ENCODE data around the gene GLCCI1. TPM values are rescaled to one million over a fixed set of nuclear protein-coding genes. Genes with fewer than 3 reads are reported as not detected.

Gene GLCCI1
- total RNA-seq = 8.6 TPM
- long read RNA-seq, full-length matches to known transcripts = 3 of 5 reads
- long read RNA-seq, partial matches to known transcripts = 0 of 5 reads
- long read RNA-seq, other reads (novel, unspliced or antisense) = 2 of 5 reads

- ATAC-seq (peak; percentile 99), DNase-seq (peak; percentile 96)
- intact Hi-C loops (cut with micrococcal nuclease) = no loop called here
These were observed at the start of gene GLCCI1 for GRCh38 chr7:7968544-7969305. Gene GLCCI1, plus strand, starts transcription at chr7:7968796. Its CDS starts 555 bp downstream, at chr7:7969351.

DNA sequence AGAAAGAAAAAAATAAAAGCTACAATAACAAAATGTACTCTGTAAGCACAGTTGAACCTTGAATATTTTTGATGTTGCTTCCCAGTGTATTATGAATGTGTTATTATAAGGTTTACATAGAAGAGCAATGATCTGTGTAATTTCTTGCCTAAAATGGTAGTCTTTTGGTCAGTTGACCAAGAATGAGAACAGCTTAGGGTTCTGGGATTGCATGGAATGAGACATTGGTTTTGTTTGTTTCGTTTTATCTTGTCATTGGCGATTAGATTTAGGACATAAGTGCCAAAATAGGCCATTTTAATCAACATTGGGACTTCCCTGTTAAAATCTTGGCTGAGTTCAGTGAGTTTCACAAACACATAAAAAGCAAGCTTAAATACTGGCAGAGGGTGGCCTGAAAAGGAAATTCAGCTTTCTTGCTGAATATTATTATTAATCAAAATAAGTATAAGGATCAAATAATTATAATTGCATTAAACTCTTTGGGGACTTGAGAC lies 49.1 kb upstream of the GLCCI1 start:
- DNase-seq (no peak), ATAC-seq (no peak)
- intact Hi-C loops (cut with micrococcal nuclease) = no loop called here

GRCh38 chr7:7920056-7920455 lies 48.5 kb upstream of the GLCCI1 start:
- no peak for DNase-seq
- ATAC-seq = no peak
- intact Hi-C loops (cut with micrococcal nuclease) = no loop called here

DNA sequence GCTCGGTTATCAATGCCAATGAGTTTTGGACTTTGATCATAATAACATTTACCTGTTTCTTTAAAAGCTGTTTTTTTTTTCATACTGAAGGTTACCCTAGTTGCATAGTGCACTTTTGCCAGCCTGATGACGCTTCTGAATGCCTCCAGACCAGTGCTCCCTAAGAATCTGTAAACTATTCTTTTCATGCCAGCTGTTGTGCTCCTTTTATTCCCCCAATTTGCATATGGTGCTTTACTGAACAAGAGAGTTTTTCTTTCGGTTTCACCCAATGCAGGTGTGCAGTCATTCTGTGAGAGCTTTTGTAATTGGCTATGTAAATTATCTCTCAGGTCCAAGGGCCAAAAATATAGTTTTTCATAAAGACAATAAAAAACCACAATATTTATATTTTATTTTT lies 48.1 kb upstream of the GLCCI1 start:
- no peak for DNase-seq
- intact Hi-C loops (cut with micrococcal nuclease) = no loop called here
- no peak for ATAC-seq

DNA sequence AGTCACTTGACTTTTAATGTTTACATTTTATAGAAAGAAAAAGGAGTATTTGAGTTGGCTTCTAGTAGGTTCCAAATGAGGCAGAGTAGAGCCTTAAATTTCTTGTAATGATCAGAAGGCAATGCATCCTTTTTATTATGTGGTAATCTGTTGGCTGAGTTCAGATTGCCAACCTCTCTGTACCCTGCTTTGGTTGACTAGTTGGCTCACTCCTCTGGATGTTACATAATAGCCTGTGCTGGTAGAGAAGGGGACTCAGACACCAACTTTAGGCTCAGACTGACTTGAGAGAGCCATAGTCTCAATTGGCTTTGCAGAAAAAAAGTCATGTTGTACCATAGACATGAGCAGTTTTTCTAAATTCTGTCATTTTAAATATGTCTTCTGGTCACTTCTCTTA lies 46.8 kb upstream of the GLCCI1 start:
- ATAC-seq = no peak

DNA sequence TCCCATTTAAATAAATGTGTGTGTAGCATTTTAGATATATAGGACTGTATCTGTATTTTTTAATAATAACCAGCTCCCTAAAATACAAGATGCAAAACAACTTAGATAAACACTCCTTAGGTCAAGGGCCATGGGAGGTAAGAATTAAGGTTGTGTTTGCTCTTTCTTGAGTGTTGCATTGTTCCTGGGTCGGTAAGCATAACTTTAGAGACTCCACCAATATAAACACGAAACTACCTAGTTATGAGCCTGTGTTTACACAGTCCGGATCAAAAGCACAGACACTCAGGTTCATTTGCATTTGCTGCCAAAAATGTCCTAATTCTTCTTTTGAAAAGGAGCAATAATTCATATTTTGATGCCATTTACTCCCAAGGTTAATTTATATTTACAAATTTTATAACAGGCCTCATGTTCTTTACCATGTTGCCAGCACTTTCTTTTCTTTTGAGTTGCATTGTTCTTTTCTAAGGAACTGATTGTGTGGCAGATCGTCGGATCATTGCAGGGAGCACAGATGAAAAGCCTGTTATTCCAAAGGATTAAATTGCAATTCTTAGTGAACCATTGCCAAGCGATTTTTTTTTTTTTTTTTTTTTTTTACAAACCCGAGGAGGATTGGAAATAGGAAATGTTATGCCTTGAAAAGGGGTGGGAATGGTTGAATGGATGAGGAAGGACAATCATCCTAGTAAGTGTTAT lies 45.8 kb upstream of the GLCCI1 start:
- intact Hi-C loops (cut with micrococcal nuclease) = no loop called here
- ATAC-seq (no peak), DNase-seq (no peak)

More for the DNA sequence above, 46.8 kb upstream of the GLCCI1 start:
- intact Hi-C loops (cut with micrococcal nuclease) = no loop called here
- DNase-seq = no peak

- DNase-seq (no peak), ATAC-seq (no peak)
- intact Hi-C loops (cut with micrococcal nuclease) = no loop called here
These were observed 44.8 kb upstream of the GLCCI1 start for GRCh38 chr7:7923818-7924217.

- ATAC-seq = no peak
- DNase-seq = no peak
- intact Hi-C loops (cut with micrococcal nuclease) = no loop called here
These were observed 44.3 kb upstream of the GLCCI1 start for GRCh38 chr7:7924303-7924702.

GRCh38 chr7:7931626-7932025 lies 37.0 kb upstream of the GLCCI1 start:
- intact Hi-C loops (cut with micrococcal nuclease) = no loop called here
- no peak for ATAC-seq
- DNase-seq = no peak

GRCh38 chr7:7932553-7932952 lies 36.0 kb upstream of the GLCCI1 start:
- DNase-seq (no peak), ATAC-seq (no peak)
- intact Hi-C loops (cut with micrococcal nuclease) = no loop called here

- DNase-seq (no peak), ATAC-seq (no peak)
- intact Hi-C loops (cut with micrococcal nuclease) = no loop called here
These were observed 34.6 kb upstream of the GLCCI1 start for GRCh38 chr7:7933915-7934526.

DNA sequence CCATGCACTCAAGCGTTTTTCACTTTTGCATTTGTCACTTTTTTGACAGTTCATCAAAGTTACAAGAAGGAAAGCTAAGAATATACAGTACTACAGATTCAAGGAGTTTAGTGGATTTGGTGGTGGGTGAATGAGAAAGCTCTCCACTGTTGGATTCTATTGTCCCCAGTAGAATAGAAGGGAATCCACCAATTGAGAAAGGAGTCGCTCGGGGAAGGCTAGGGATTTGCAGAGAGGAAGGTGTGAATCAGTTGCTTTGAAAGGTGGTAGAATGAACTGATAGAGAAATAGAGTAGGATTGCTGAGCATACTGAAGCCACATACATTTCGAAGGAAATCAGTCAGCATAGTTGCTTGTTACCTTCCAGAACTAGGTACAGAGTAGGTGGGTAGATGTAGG lies 33.7 kb upstream of the GLCCI1 start:
- intact Hi-C loops (cut with micrococcal nuclease) = no loop called here
- ATAC-seq (no peak), DNase-seq (no peak)

- DNase-seq (no peak), ATAC-seq (no peak)
- intact Hi-C loops (cut with micrococcal nuclease) = no loop called here
These were observed 30.1 kb upstream of the GLCCI1 start for GRCh38 chr7:7938471-7938870.

DNA sequence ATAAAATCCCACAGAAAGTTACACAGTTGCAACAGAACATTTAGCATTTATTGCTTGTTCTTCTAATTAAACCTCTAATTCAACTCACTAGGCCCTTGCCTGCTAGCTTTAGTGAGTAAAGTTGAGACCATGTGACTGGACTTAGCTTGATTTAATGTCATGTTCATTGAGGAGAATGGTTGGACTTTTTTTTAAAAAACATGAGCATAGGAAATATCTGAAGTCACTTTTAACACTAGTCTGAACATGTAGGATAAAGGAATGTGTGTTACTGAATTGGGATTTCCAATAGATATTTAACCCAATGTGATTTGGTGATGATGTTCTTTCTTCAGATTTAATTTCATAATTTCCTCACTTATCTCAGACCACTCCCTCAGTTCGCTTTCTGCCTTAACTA lies 24.6 kb upstream of the GLCCI1 start:
- DNase-seq = no peak
- intact Hi-C loops (cut with micrococcal nuclease) = no loop called here
- no peak for ATAC-seq

GRCh38 chr7:7944619-7945282 lies 23.8 kb upstream of the GLCCI1 start:
- no peak for ATAC-seq
- DNase-seq = no peak
- intact Hi-C loops (cut with micrococcal nuclease) = no loop called here

GRCh38 chr7:7946486-7946885 lies 22.1 kb upstream of the GLCCI1 start:
- intact Hi-C loops (cut with micrococcal nuclease) = no loop called here
- DNase-seq (no peak), ATAC-seq (no peak)

GRCh38 chr7:7948232-7948631 lies 20.4 kb upstream of the GLCCI1 start:
- intact Hi-C loops (cut with micrococcal nuclease) = no loop called here

DNA sequence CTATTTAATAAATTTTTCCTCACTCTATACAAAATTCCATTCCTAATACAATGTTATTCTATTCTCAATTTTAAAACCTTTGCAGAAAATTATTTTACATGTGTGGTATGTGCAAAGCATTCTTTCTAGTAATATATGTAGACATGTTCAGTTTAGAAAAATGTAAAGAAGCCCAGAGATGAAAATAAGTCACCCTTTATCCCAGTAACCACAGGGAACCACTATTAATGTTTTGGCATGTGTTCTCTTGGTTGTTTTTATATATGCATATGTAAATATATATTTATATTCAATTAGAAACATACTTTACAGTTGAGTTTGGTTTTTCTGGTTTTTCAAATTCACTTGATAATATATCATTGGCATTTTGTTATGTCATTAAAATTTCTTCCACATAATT lies 14.8 kb upstream of the GLCCI1 start:
- intact Hi-C loops (cut with micrococcal nuclease) = no loop called here
- DNase-seq (no peak), ATAC-seq (no peak)

More at GRCh38 chr7:7948232-7948631, 20.4 kb upstream of the GLCCI1 start:
- no peak for DNase-seq
- ATAC-seq = no peak

- DNase-seq = no peak
- intact Hi-C loops (cut with micrococcal nuclease) = no loop called here
- no peak for ATAC-seq
These were observed 12.0 kb upstream of the GLCCI1 start for GRCh38 chr7:7956531-7957128.

Data from left ventricle myocardium superior (tissue), 1 donor.